SJCRH30 (cell line): Measurements from ENCODE around the gene BZW2. TPM values are rescaled to one million over a fixed set of nuclear protein-coding genes. Genes with fewer than 3 reads are reported as not detected.
A peak's percentile ranks its signal among the peaks of the same experiment; 100 is the strongest.
"Not testable (repeated sequence)": the region's sequence is repeated elsewhere in the genome, so short reads cannot be mapped to it uniquely, and the experiment has no call there.

ENCODE experiments used
- DNase-seq, 2 experiments: peaks; one replicate each; pipeline ENCODE4 v3.0.0-alpha.2; 2015 to 2020
- H3K27ac ChIP-seq: fragments of 250-450 bp; sonication (Bioruptor Pico); 2 replicates; pipeline ENCODE4 v1.5.1; 2020; ENCODE audit warnings: mild to moderate bottlenecking, moderate library complexity
- H3K27me3 ChIP-seq: fragments of 250-450 bp; sonication (Bioruptor Pico); 2 replicates; pipeline ENCODE4 v1.5.1; 2020; ENCODE audit warnings: mild to moderate bottlenecking, moderate library complexity
- H3K36me3 ChIP-seq: fragments of 250-450 bp; sonication (Bioruptor Pico); 2 replicates; pipeline ENCODE4 v1.5.1; 2020; ENCODE audit warnings: mild to moderate bottlenecking, moderate library complexity
- H3K4me1 ChIP-seq: fragments of 250-450 bp; sonication (Bioruptor Pico); 2 replicates; pipeline ENCODE4 v1.5.1; 2020; ENCODE audit warnings: mild to moderate bottlenecking, moderate library complexity
- H3K4me3 ChIP-seq: fragments of 250-450 bp; sonication (Bioruptor Pico); 2 replicates; pipeline ENCODE4 v1.5.1; 2020; ENCODE audit warnings: mild to moderate bottlenecking, moderate library complexity
- H3K9me3 ChIP-seq: fragments of 250-450 bp; sonication (Bioruptor Pico); replicated peaks from 2 replicates; pipeline ENCODE4 v1.5.1; 2020; ENCODE audit warnings: mild to moderate bottlenecking, moderate library complexity
- total RNA-seq: library from RNA; depleted of rRNA; stranded (reverse); fragments of >200 nt; shearing (Covaris generic); gene quantifications from 2 replicates; pipeline ENCODE4 v1.2.3, GENCODE V29; 2014

Gene BZW2
- total RNA-seq, 1 experiment from 2014 or later: 156 TPM

- peaks cover under 1% of the 10 kb centered on the region for H3K4me1 ChIP-seq
- no peaks in the 10 kb centered on the region for H3K27me3 ChIP-seq
- peaks cover 14% of the 10 kb centered on the region for H3K36me3 ChIP-seq
Measured at GRCh38 chr7:16652888-16653287, 6.9 kb downstream of the BZW2 start.

GRCh38 chr7:16655394-16655793 lies 9.4 kb downstream of the BZW2 start:
- Histone ChIP-seq H3K9me3 (no peaks in the 10 kb centered on the region), H3K27me3 (no peaks in the 10 kb centered on the region), H3K4me1 (peaks cover under 1% of the 10 kb centered on the region), H3K27ac (no peak overlapping the region), H3K4me3 (no peak overlapping the region), H3K36me3 (peaks cover 17% of the 10 kb centered on the region)
- DNase-seq: no peak

More at GRCh38 chr7:16652888-16653287, 6.9 kb downstream of the BZW2 start:
- no peak for DNase-seq
- Histone ChIP-seq H3K9me3 (no peaks in the 10 kb centered on the region), H3K4me3 (no peak overlapping the region), H3K27ac (no peak overlapping the region)

DNA sequence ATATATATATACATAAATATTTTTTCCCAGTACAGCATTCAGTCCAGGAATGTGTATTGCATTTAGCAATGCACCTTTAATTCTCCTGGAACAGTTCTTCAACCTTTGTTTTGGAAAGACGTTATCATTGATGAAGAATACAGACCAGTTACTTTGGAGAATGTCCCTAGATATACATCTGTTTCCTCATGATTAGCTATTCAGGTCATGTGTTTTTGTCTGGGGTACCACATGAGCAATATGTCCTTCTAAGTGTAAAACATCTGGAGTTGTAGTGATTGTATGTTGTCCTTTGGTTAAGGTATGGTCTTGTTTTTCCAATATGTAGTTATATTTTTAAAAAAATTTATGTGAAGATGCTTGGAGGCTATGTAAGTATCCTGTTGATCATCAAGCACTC lies 10.2 kb downstream of the BZW2 start:
- H3K27ac ChIP-seq: no peak overlapping the region
- peaks cover 8% of the 10 kb centered on the region for H3K4me1 ChIP-seq
- no peak overlapping the region for H3K4me3 ChIP-seq
- H3K36me3 ChIP-seq: peaks cover 17% of the 10 kb centered on the region
- H3K27me3 ChIP-seq: no peaks in the 10 kb centered on the region
- no peaks in the 10 kb centered on the region for H3K9me3 ChIP-seq
- DNase-seq: no peak

DNA sequence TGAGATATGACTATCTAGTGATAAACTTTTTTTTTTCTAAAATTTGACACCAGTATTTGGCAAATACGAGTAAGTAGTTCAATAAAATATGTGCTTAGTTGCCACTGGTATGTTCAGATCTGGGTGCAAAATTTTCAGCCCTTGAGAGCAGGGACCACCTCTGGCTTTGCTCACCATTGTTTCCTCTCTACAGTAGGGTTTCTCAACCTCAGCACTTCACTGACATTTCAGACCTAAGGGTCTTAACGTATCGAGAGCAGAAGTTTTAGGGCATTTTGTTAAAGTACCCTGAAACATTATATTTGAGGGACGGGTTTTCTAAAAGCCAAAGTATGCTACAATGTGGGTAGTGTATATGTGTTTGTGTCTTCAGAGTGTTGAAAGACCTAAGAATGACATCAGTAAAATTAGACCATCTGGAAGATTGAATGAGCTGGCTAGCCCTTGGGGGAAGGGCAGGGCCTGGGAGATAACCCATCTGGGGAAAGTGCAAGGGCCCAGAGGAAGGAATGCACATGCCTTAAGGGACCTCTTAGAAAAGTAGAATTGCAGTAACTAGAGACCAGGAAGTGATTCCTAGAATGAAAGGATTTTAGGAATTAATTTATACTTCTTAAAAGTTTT lies 11.8 kb downstream of the BZW2 start:
- H3K27me3 ChIP-seq: no peaks in the 10 kb centered on the region
- no peak overlapping the region for H3K27ac ChIP-seq
- H3K4me3 ChIP-seq: no peak overlapping the region
- peak in 1 of 2 experiments; percentile 8 for DNase-seq
- H3K36me3 ChIP-seq: peaks cover 15% of the 10 kb centered on the region
- peaks cover 9% of the 10 kb centered on the region for H3K4me1 ChIP-seq
- no peaks in the 10 kb centered on the region for H3K9me3 ChIP-seq

DNA sequence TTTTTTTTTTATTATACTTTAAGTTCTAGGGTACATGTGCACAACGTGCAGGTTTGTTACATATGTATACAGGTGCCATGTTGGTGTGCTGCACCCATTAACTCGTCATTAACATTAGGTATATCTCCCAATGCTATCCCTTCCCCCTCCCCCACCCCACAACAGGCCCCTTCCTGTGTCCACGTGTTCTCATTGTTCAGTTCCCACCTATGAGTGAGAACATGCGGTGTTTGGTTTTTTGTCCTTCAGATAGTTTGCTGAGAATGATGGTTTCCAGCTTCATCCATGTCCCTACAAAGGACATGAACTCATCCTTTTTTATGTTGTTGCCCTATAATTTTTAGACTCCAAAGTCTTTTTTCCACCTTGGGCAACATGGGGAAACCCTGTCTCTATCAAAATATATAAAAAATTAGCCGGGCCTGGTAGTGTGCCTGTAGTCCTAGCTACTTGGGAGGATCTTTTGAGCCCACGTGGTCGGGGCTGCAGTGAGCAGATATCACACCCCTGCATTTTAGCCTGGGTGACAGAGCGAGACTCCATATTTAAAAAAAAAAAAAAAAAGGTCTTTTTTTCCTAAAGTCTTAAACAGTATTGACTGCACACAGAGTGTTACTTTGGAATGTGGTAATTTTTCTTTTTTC lies 14.0 kb downstream of the BZW2 start:
- H3K36me3 ChIP-seq: peaks cover 18% of the 10 kb centered on the region
- H3K4me1 ChIP-seq, DNase-seq, H3K27me3 ChIP-seq, H3K27ac ChIP-seq, H3K4me3 ChIP-seq, H3K9me3 ChIP-seq: not testable (repeated sequence)

GRCh38 chr7:16660702-16661464 lies 14.9 kb downstream of the BZW2 start:
- H3K4me3 ChIP-seq: no peak overlapping the region
- no peaks in the 10 kb centered on the region for H3K27me3 ChIP-seq
- no peak overlapping the region for H3K27ac ChIP-seq
- peak in 1 of 2 experiments; percentile 26 for DNase-seq
- H3K4me1 ChIP-seq: peaks cover 9% of the 10 kb centered on the region
- H3K36me3 ChIP-seq: peaks cover 23% of the 10 kb centered on the region
- peaks cover 3% of the 10 kb centered on the region; the same call in 1 of the 2 replicates for H3K9me3 ChIP-seq

DNA sequence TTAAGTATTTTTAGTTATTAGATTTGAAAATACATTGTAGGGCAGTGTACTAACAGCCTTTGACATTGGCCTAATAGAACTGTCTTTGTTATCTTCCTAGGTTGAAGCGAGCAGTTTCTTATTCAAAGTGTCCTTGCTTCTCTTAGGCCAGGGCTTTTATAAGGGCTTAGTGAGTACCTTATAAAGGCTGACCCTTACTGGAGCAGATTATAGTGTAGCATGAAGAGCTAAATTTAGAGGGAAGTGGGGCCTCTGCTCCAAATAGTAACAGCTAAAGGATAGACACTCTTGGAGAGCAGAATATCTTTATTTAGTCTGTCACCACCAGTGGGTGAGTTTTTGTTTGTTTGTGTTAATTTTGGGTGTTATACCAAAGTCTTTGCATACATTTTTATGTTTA lies 15.9 kb downstream of the BZW2 start:
- peaks cover 3% of the 10 kb centered on the region; the same call in 1 of the 2 replicates for H3K9me3 ChIP-seq
- no peak for DNase-seq

GRCh38 chr7:16667355-16667754 lies 21.4 kb downstream of the BZW2 start:
- no peak for DNase-seq
- Histone ChIP-seq H3K4me1 (no peaks in the 10 kb centered on the region), H3K4me3 (no peak overlapping the region), H3K36me3 (peaks cover 59% of the 10 kb centered on the region), H3K27me3 (no peaks in the 10 kb centered on the region), H3K9me3 (peaks cover 3% of the 10 kb centered on the region; the same call in 1 of the 2 replicates), H3K27ac (no peak overlapping the region)

More for the DNA sequence above, 15.9 kb downstream of the BZW2 start:
- H3K27me3 ChIP-seq: no peaks in the 10 kb centered on the region
- no peak overlapping the region for H3K4me3 ChIP-seq
- peaks cover 25% of the 10 kb centered on the region for H3K36me3 ChIP-seq
- peaks cover 9% of the 10 kb centered on the region for H3K4me1 ChIP-seq
- H3K27ac ChIP-seq: no peak overlapping the region

GRCh38 chr7:16668049-16668858 lies 22.3 kb downstream of the BZW2 start:
- no peaks in the 10 kb centered on the region for H3K27me3 ChIP-seq
- H3K9me3 ChIP-seq: no peaks in the 10 kb centered on the region; the same call in 1 of the 2 replicates
- peaks cover 64% of the 10 kb centered on the region for H3K36me3 ChIP-seq
- H3K27ac ChIP-seq: no peak overlapping the region
- H3K4me1 ChIP-seq: no peaks in the 10 kb centered on the region
- no peak overlapping the region for H3K4me3 ChIP-seq
- no peak for DNase-seq

DNA sequence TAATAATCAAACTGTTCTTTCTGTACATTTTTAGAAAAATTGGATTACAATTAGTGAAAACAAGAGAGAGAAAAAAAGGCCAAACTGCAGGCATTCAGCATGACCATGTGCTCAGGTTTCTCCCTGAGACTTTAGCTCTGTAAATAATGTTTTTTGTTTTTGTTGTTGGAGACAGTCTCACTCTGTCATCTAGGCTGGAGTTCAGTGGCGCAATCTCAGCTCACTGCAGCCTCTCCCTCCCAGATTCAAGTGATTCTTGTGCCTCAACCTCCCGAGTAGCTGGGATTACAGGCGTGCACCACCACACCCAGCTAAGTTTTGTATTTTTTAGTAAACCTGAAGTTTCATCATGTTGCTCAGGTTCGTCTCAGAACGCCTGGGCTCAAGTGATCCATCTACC lies 23.0 kb downstream of the BZW2 start:
- no peak for DNase-seq
- Histone ChIP-seq H3K27ac (no peak overlapping the region), H3K4me1 (no peaks in the 10 kb centered on the region), H3K4me3 (no peak overlapping the region), H3K36me3 (peaks cover 70% of the 10 kb centered on the region), H3K9me3 (no peaks in the 10 kb centered on the region), H3K27me3 (no peaks in the 10 kb centered on the region)

DNA sequence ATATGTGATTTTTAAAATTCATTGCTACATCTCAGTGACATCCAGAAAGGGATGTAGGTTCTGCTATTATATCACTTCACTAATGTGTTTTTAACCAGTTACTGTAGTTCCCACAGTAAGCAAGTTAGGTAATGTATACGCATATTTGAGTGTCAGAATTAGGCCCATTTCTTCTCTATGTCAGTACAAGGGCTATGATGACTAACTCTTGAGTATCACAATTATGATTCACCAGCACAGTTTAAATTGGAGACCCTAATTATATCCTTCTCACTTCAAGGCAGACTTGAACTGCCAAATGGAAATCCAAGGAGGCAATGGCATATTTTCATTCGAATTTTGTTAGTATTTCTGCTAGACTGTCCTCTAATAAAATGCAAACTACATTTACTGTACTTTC lies 23.6 kb downstream of the BZW2 start:
- peaks cover 75% of the 10 kb centered on the region for H3K36me3 ChIP-seq
- H3K9me3 ChIP-seq: no peaks in the 10 kb centered on the region
- H3K27ac ChIP-seq: no peak overlapping the region
- no peaks in the 10 kb centered on the region for H3K27me3 ChIP-seq
- no peak for DNase-seq
- H3K4me1 ChIP-seq: no peaks in the 10 kb centered on the region
- no peak overlapping the region for H3K4me3 ChIP-seq

DNA sequence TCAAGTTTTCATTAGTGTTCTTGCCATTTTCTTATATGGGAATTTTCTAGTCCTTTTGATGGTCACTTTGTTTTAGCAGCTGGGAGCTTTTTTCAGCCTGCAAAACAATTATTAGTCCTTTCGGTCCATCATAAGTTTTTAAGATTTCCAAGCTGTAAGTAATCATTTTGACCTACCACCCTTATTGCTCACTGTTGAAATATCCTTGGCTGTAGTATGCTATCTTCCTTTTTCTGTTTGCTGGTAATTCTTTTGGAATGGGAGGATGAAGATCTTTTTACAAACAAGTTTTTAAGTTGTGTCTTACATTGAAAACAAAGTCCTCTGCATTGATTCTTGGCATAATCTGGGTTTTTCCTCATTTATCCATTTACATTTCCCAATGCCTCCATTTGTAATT lies 24.0 kb downstream of the BZW2 start:
- no peak overlapping the region for H3K4me3 ChIP-seq
- no peak for DNase-seq
- H3K27me3 ChIP-seq: no peaks in the 10 kb centered on the region
- H3K36me3 ChIP-seq: peaks cover 76% of the 10 kb centered on the region
- H3K9me3 ChIP-seq: no peaks in the 10 kb centered on the region
- H3K27ac ChIP-seq: no peak overlapping the region
- H3K4me1 ChIP-seq: no peaks in the 10 kb centered on the region

- Histone ChIP-seq H3K9me3 (no peaks in the 10 kb centered on the region), H3K4me1 (no peaks in the 10 kb centered on the region), H3K36me3 (peaks cover 80% of the 10 kb centered on the region), H3K27ac (no peak overlapping the region), H3K27me3 (no peaks in the 10 kb centered on the region), H3K4me3 (no peak overlapping the region)
- DNase-seq: no peak
Measured at GRCh38 chr7:16670731-16671344, 24.9 kb downstream of the BZW2 start.

- Histone ChIP-seq H3K9me3 (no peaks in the 10 kb centered on the region), H3K27ac (no peak overlapping the region), H3K4me3 (no peak overlapping the region), H3K4me1 (no peaks in the 10 kb centered on the region), H3K36me3 (peaks cover 80% of the 10 kb centered on the region), H3K27me3 (no peaks in the 10 kb centered on the region)
- DNase-seq: no peak
Measured at GRCh38 chr7:16671811-16672210, 25.8 kb downstream of the BZW2 start.
